Measurements from ENCODE around the gene SMYD3.

GRCh38 chr1:246200738-246201137, 306.3 kb downstream of the SMYD3 start:
- TF ChIP-seq POLR2A (IDR thresholded peaks at IDR 0.05; ENCODE audit: low read depth, low read length) (no peak), MAX (IDR thresholded peaks at IDR 0.05; ENCODE audit: insufficient read depth, insufficient read length) (no peak), EZH2 (IDR thresholded peaks at IDR 0.05; ENCODE audit: borderline replicate concordance, low read depth, low read length, severe bottlenecking) (no peak), POLR2AphosphoS5 (IDR thresholded peaks at IDR 0.05; ENCODE audit: insufficient read depth, low read depth, low read length) (no peak), MYC (IDR thresholded peaks at IDR 0.05; ENCODE audit: low read depth, low read length) (no peak)
- TF ChIP-seq, protein P1, sequence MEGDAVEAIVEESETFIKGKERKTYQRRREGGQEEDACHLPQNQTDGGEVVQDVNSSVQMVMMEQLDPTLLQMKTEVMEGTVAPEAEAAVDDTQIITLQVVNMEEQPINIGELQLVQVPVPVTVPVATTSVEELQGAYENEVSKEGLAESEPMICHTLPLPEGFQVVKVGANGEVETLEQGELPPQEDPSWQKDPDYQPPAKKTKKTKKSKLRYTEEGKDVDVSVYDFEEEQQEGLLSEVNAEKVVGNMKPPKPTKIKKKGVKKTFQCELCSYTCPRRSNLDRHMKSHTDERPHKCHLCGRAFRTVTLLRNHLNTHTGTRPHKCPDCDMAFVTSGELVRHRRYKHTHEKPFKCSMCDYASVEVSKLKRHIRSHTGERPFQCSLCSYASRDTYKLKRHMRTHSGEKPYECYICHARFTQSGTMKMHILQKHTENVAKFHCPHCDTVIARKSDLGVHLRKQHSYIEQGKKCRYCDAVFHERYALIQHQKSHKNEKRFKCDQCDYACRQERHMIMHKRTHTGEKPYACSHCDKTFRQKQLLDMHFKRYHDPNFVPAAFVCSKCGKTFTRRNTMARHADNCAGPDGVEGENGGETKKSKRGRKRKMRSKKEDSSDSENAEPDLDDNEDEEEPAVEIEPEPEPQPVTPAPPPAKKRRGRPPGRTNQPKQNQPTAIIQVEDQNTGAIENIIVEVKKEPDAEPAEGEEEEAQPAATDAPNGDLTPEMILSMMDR (IDR thresholded peaks at IDR 0.05; ENCODE audit: extremely low read depth in 1 of 2, insufficient read depth in 1 of 2, low read depth in 1 of 2, low read length in 2 of 2) = no peak
